ENCODE data around the gene STPG1.
A peak's percentile ranks its signal among the peaks of the same experiment; 100 is the strongest.

GRCh38 chr1:24415334-24415909, 1.8 kb upstream of the STPG1 start, which contains the start of gene NIPAL3:
- TF ChIP-seq CTCF (IDR thresholded peaks at IDR 0.05; ENCODE audit: insufficient read depth, low read depth, low read length) (peak; percentile 57), EZH2 (IDR thresholded peaks at IDR 0.05; ENCODE audit: insufficient read depth, low read length) (no peak)

Data from astrocyte (in vitro differentiated cells and primary cell).